Measurements from ENCODE around the gene CELF4.

The CELF4 gene

GRCh38 chr18:37426586-37426985 is 139.0 kb downstream of the CELF4 start:
- no peak overlapping the region for H3K4me3 ChIP-seq (ENCODE audit: low read depth, low read length)
- DNase-seq (ENCODE audit: low read depth) = no peak
- TF ChIP-seq CTCF (IDR thresholded peaks at IDR 0.05; ENCODE audit: low read depth, low read length, missing control alignments) = no peak

- DNase-seq (ENCODE audit: low read depth) = no peak
- no peak for TF ChIP-seq CTCF (IDR thresholded peaks at IDR 0.05; ENCODE audit: low read depth, low read length, missing control alignments)
- H3K4me3 ChIP-seq (ENCODE audit: low read depth, low read length) = no peak overlapping the region
These were observed 140.4 kb downstream of the CELF4 start for GRCh38 chr18:37425222-37425621.

GRCh38 chr18:37424507-37424906 is 141.1 kb downstream of the CELF4 start:
- no peak for TF ChIP-seq CTCF (IDR thresholded peaks at IDR 0.05; ENCODE audit: low read depth, low read length, missing control alignments)
- H3K4me3 ChIP-seq (ENCODE audit: low read depth, low read length) = no peak overlapping the region
- no peak for DNase-seq (ENCODE audit: low read depth)

- TF ChIP-seq CTCF (IDR thresholded peaks at IDR 0.05; ENCODE audit: low read depth, low read length, missing control alignments) = no peak
- DNase-seq (ENCODE audit: low read depth) = no peak
- no peak overlapping the region for H3K4me3 ChIP-seq (ENCODE audit: low read depth, low read length)
These were observed 143.0 kb downstream of the CELF4 start for GRCh38 chr18:37422596-37422995.

GRCh38 chr18:37422116-37422515 is 143.5 kb downstream of the CELF4 start:
- H3K4me3 ChIP-seq (ENCODE audit: low read depth, low read length) = no peak overlapping the region
- no peak for TF ChIP-seq CTCF (IDR thresholded peaks at IDR 0.05; ENCODE audit: low read depth, low read length, missing control alignments)
- no peak for DNase-seq (ENCODE audit: low read depth)

- no peak for TF ChIP-seq CTCF (IDR thresholded peaks at IDR 0.05; ENCODE audit: low read depth, low read length, missing control alignments)
- no peak for DNase-seq (ENCODE audit: low read depth)
- no peak overlapping the region for H3K4me3 ChIP-seq (ENCODE audit: low read depth, low read length)
These were observed 144.1 kb downstream of the CELF4 start for GRCh38 chr18:37421341-37422077.

- H3K4me3 ChIP-seq (ENCODE audit: low read depth, low read length) = no peak overlapping the region
- no peak for TF ChIP-seq CTCF (IDR thresholded peaks at IDR 0.05; ENCODE audit: low read depth, low read length, missing control alignments)
- no peak for DNase-seq (ENCODE audit: low read depth)
These were observed 145.2 kb downstream of the CELF4 start for GRCh38 chr18:37420315-37420880.

Measured in GM12864 (cell line).